Keratinocyte (primary cell): ENCODE data around the gene EIF3I. TPM values are rescaled to one million over a fixed set of nuclear protein-coding genes. Genes with fewer than 3 reads are reported as not detected.

Source experiments
- DNase-seq: peaks from one replicate; pipeline ENCODE4 v3.0.0-alpha.2; 2011; ENCODE audit warnings: low read depth, missing footprints, low spot score
- FAIRE-seq: peaks from 2 replicates; lab custom pipeline; 2011; peaks lifted over from hg19 to GRCh38; lab: Jason Lieb, UNC
- H2AFZ ChIP-seq: 2 replicates; pipeline ENCODE4 v1.6.0; 2012; ENCODE audit warnings: low read length, control low read depth, inconsistent platforms; ENCODE audit not compliant: control insufficient read depth
- H3K27ac ChIP-seq: 2 replicates; pipeline ENCODE4 v1.5.1; 2011; ENCODE audit warnings: low read length; ENCODE audit not compliant: control insufficient read depth, insufficient read depth
- H3K27me3 ChIP-seq: 3 replicates; pipeline ENCODE4 v1.6.0; 2011; ENCODE audit warnings: low read length; ENCODE audit not compliant: control insufficient read depth, insufficient read depth; ENCODE audit errors: extremely low read depth
- H3K36me3 ChIP-seq, 2 experiments: 2 replicates in 1 of 2; 3 replicates in 1 of 2; pipeline ENCODE4 v1.5.1; 2011; ENCODE audit warnings: low read length in 2 of 2, mild to moderate bottlenecking in 1 of 2; ENCODE audit not compliant: control insufficient read depth in 2 of 2, insufficient read depth in 2 of 2; ENCODE audit errors: extremely low read depth in 1 of 2
- H3K4me1 ChIP-seq: 3 replicates; pipeline ENCODE4 v1.5.1; 2011; ENCODE audit warnings: low read length; ENCODE audit not compliant: control insufficient read depth, insufficient read depth; ENCODE audit errors: extremely low read depth
- H3K4me2 ChIP-seq: 3 replicates; pipeline ENCODE4 v1.6.0; 2011; ENCODE audit warnings: low read depth, low read length; ENCODE audit not compliant: control insufficient read depth, insufficient read depth; ENCODE audit errors: extremely low read depth
- H3K4me3 ChIP-seq, 3 experiments: fragments of 200-600 bp in 1 of 3; sonication (generic) in 1 of 3; 2 replicates in 2 of 3; 3 replicates in 1 of 3; pipeline ENCODE4 v1.5.1; 2011 to 2016; ENCODE audit warnings: low read length in 3 of 3, mild to moderate bottlenecking in 3 of 3, control low read depth in 2 of 3, inconsistent platforms in 1 of 3, low read depth in 1 of 3, mixed read lengths in 1 of 3, mixed run types in 1 of 3, moderate library complexity in 1 of 3; ENCODE audit not compliant: control insufficient read depth in 2 of 3, insufficient read depth in 2 of 3; ENCODE audit errors: extremely low read depth in 1 of 3
- H3K79me2 ChIP-seq: 2 replicates; pipeline ENCODE4 v1.6.0; 2012; ENCODE audit warnings: low read length; ENCODE audit not compliant: control insufficient read depth, insufficient read depth
- H3K9ac ChIP-seq: 3 replicates; pipeline ENCODE4 v1.6.0; 2011; ENCODE audit warnings: low read length; ENCODE audit not compliant: control insufficient read depth, insufficient read depth; ENCODE audit errors: extremely low read depth
- H3K9me1 ChIP-seq: 3 replicates; pipeline ENCODE4 v1.6.0; 2011; ENCODE audit warnings: low read length; ENCODE audit not compliant: control insufficient read depth, insufficient read depth; ENCODE audit errors: extremely low read depth
- H3K9me3 ChIP-seq: 2 replicates; pipeline ENCODE4 v1.5.1; 2012; ENCODE audit warnings: low read depth, low read length; ENCODE audit not compliant: control insufficient read depth
- H4K20me1 ChIP-seq: 3 replicates; pipeline ENCODE4 v1.6.0; 2011; ENCODE audit warnings: low read length; ENCODE audit not compliant: control insufficient read depth, insufficient read depth; ENCODE audit errors: extremely low read depth
- CTCF ChIP-seq, 3 experiments: IDR thresholded peaks in 1 of 3; conservative IDR thresholded peaks in 1 of 3; optimal IDR thresholded peaks in 1 of 3; 2 replicates in 2 of 3; 3 replicates in 1 of 3; pipeline versions ENCODE3 to v1.5.1; 2011; ENCODE audit warnings: low read length in 3 of 3, mild to moderate bottlenecking in 3 of 3, moderate library complexity in 2 of 3, control low read depth in 1 of 3, inconsistent platforms in 1 of 3; ENCODE audit not compliant: insufficient read depth in 2 of 3; ENCODE audit errors: extremely low read depth in 1 of 3
- EZH2 ChIP-seq: IDR thresholded peaks from one replicate; pipeline ENCODE4 v1.6.1; 2012; ENCODE audit warnings: inconsistent platforms, mild to moderate bottlenecking, low read length, moderate library complexity
- dilution Hi-C: fragments of 300-500 bp; cut with MboI; formaldehyde crosslinking; loops from one replicate; pipeline ENCODE4 v1.7.0; 2020; ENCODE audit warnings: low sequenced_read_pairs; ENCODE audit not compliant: extremely low pct_ligation_motif_present
- polyA plus RNA-seq, 5 experiments: library from polyadenylated mRNA; depleted of rRNA in 3 of 5; stranded (reverse) in 3 of 5; stranded (forward) in 1 of 5; unstranded in 1 of 5; fragments of >200 nt; gene quantifications; 1 replicate in 1 of 5; 2 replicates in 3 of 5; 3 replicates in 1 of 5; pipeline versions ENCODE4 v1.2.1 to v1.2.3, GENCODE V29; 2011 to 2012; ENCODE audit warnings: missing spikeins in 2 of 5, low read depth in 1 of 5, low replicate concordance in 1 of 5

The EIF3I gene
- polyA plus RNA-seq, 1 donor (not counting 4 experiments of a cell fraction or from before 2014, with no cell fraction given) = 388 TPM

DNA sequence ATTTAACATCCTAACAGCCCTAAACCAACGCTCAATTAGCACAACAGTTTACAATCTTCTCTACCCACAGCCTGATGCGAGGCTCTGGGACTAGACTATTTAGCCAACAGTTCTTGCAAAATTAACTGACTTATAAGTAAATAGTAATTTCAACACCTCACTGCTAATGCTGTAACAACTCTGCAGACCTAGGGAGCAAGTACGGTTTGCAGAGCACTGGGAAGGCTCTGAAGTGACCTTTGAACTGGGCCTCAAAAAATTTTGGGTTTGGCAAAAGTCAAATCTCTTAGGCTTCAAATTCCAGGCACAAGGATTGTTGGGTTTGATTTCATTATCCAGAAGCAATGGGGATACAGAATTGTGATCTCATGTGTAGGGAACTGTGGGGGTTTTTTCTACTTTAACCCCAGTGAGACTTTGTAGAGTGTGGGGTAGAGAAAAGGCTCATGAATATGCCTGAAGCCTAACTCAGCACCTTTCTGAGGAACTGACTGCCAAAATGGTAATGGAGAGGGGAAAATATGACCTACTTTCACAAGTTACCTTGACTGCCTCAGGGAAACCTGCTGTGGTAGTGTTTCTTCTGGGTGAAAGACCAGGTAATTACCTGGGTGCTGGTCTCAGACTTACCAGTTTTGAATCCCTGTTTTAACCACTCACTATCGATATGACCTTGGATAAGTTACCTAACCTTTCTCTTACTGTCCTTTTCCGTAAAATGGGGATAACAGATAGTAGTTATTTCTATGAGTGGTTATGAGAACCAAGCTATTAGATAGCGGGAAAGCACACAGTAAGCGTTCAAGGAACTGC is 43.6 kb upstream of the EIF3I start:
- peaks cover 29% of the 10 kb centered on the region for H3K79me2 ChIP-seq
- FAIRE-seq (no peak), DNase-seq (no peak)
- no peaks in the 10 kb centered on the region for H4K20me1 ChIP-seq
- dilution Hi-C loops = no loop called here
- no peak overlapping the region for H3K4me3 ChIP-seq
- peaks cover 10 to 29% of the 10 kb centered on the region in 2 experiments for H3K36me3 ChIP-seq
- H3K27ac ChIP-seq = peak overlapping the region; percentile 90
- H3K9ac ChIP-seq = peak overlapping the region; percentile 90
- H3K27me3 ChIP-seq = no peaks in the 10 kb centered on the region
- H3K9me3 ChIP-seq = no peaks in the 10 kb centered on the region
- H2AFZ ChIP-seq = peak overlapping the region; percentile 4
- peaks cover 3% of the 10 kb centered on the region for H3K9me1 ChIP-seq
- peak overlapping the region; percentile 87 for H3K4me2 ChIP-seq
- TF ChIP-seq CTCF (optimal IDR thresholded peaks at IDR 0.05 in 1 of 3, IDR thresholded peaks at IDR 0.05 in 1 of 3, conservative IDR thresholded peaks at IDR 0.05 in 1 of 3; ENCODE audit: extremely low read depth in 1 of 3, insufficient read depth in 2 of 3, low read length in 3 of 3) = no peak
- TF ChIP-seq EZH2 = no peak
- H3K4me1 ChIP-seq = peaks cover 19% of the 10 kb centered on the region

DNA sequence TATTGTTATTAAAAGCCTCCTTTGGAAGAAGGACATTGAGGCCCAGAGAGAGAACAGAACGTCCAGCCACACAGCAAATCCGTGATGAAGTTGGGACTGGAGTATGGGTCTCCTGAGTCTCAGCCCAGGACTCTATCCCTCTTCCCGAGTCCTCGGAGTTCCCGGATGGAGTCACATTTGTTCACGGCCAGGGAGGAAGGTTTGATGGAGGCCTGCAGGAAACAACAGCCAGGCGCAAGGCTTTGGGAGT is 43.1 kb upstream of the EIF3I start:
- H3K9me1 ChIP-seq = peaks cover 3% of the 10 kb centered on the region
- no peak for FAIRE-seq
- DNase-seq = no peak
- H3K27ac ChIP-seq = peak overlapping the region; percentile 90
- peak overlapping the region; percentile 90 for H3K9ac ChIP-seq
- no peaks in the 10 kb centered on the region for H3K27me3 ChIP-seq
- dilution Hi-C loops = no loop called here
- peaks cover 34% of the 10 kb centered on the region for H3K79me2 ChIP-seq
- H3K4me3 ChIP-seq = peak overlapping the region in 2 of 3 experiments; percentile 47 to 70
- H4K20me1 ChIP-seq = no peaks in the 10 kb centered on the region
- H3K9me3 ChIP-seq = no peaks in the 10 kb centered on the region
- H3K36me3 ChIP-seq = peaks cover 9 to 28% of the 10 kb centered on the region in 2 experiments
- peak overlapping the region; percentile 87 for H3K4me2 ChIP-seq
- H3K4me1 ChIP-seq = peaks cover 19% of the 10 kb centered on the region
- TF ChIP-seq CTCF (optimal IDR thresholded peaks at IDR 0.05 in 1 of 3, IDR thresholded peaks at IDR 0.05 in 1 of 3, conservative IDR thresholded peaks at IDR 0.05 in 1 of 3; ENCODE audit: extremely low read depth in 1 of 3, insufficient read depth in 2 of 3, low read length in 3 of 3) (no peak), EZH2 (no peak)
- H2AFZ ChIP-seq = peak overlapping the region; percentile 4
